ENCODE data around the gene SSTR3. TPM values are rescaled to one million over a fixed set of nuclear protein-coding genes. Genes with fewer than 3 reads are reported as not detected.

SSTR3 gene
- total and polyA plus RNA-seq, 8 donors, result 0.32 to 8.7 (median 1.3) TPM

DNA sequence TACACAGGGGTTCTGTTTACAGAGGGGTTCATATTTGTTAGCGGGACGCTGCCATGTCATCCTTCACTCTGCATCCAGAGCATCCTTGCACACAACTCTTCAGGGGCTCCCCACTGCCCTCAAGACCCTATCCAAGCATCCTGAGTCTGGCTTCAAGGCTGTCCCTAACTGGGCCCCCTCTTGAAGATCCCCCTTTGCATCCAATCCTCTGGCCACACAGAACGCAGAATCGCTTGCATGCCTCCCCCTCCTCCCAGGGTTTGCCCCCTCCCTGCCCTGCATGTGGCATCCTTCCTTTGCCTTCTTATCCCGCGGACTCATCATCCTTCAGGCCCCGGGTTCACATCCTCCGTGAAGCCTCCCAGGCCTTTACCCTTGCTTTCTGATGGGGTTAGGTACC is 42.9 kb downstream of the SSTR3 start:
- no peak for FAIRE-seq

GRCh38 chr22:37167981-37168647 is 44.2 kb downstream of the SSTR3 start:
- no peak for FAIRE-seq
- no peak overlapping the region for H3K27ac ChIP-seq
- intact Hi-C loops (cut with DNase I), result loop anchor here in 1 of 3 donors (5.0 kb wide), 1 partner anchor 34 kb away; no protein-coding TSS in a partner anchor
- H3K4me3 ChIP-seq, result no peak overlapping the region
- H3K9me3 ChIP-seq, result no peaks in the 10 kb centered on the region
- WGBS, 2 donors, result 51 to 58% methylated on average over 8 of the region's 8 CpGs
- no peak for TF ChIP-seq CTCF (IDR thresholded peaks at IDR 0.05)
- peak in 1 of 6 donors; percentile 27 for DNase-seq
- no peaks in the 10 kb centered on the region for H3K36me3 ChIP-seq
- ATAC-seq, result no peak
- H3K27me3 ChIP-seq, result no peaks in the 10 kb centered on the region
- no peaks in the 10 kb centered on the region for H3K4me1 ChIP-seq

More for the DNA sequence above, 42.9 kb downstream of the SSTR3 start:
- TF ChIP-seq CTCF (IDR thresholded peaks at IDR 0.05), result no peak
- Histone ChIP-seq H3K4me1 (no peaks in the 10 kb centered on the region), H3K27me3 (no peaks in the 10 kb centered on the region), H3K9me3 (no peaks in the 10 kb centered on the region), H3K36me3 (no peaks in the 10 kb centered on the region), H3K27ac (no peak overlapping the region), H3K4me3 (no peak overlapping the region)
- 68 to 72% methylated on average over 8 of the region's 8 CpGs for WGBS, 2 donors
- peak in 1 of 6 donors; percentile 17 for DNase-seq
- intact Hi-C loops (cut with DNase I), result loop anchor here in 1 of 3 donors (5.0 kb wide), 1 partner anchor 33 kb away; no protein-coding TSS in a partner anchor
- no peak for ATAC-seq

GRCh38 chr22:37167176-37167980 is 44.9 kb downstream of the SSTR3 start:
- Histone ChIP-seq H3K4me3 (no peak overlapping the region), H3K36me3 (no peaks in the 10 kb centered on the region), H3K9me3 (no peaks in the 10 kb centered on the region), H3K27me3 (no peaks in the 10 kb centered on the region), H3K4me1 (no peaks in the 10 kb centered on the region), H3K27ac (no peak overlapping the region)
- ATAC-seq, result no peak
- FAIRE-seq, result no peak
- TF ChIP-seq CTCF (IDR thresholded peaks at IDR 0.05), result no peak
- intact Hi-C loops (cut with DNase I), result loop anchor here in 1 of 3 donors (5.0 kb wide), 1 partner anchor 35 kb away; no protein-coding TSS in a partner anchor
- peak in 2 of 6 donors; percentile 41 to 53 for DNase-seq
- 60% methylated on average over 17 of the region's 17 CpGs for WGBS, 2 donors

DNA sequence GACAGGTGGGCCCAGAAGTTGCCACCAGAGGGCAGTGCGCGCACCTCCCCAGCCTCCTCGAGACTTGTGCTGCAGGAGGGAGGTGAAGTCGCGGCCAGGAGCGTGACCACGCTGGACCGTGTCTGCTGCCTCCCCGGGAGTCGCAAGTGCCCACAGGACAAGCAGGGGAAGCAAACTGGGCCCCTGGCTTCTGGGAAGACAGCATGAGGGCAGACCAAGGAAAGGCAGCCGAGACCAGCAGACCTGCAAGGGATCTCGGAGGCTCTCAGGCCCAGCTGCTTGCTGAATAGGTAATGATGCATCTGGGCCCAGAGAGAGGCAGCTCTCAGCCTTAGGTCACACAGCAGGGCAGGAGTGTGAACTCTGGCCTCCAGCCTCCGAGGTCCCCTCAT is 45.6 kb downstream of the SSTR3 start:
- DNase-seq, result peak; percentile 64 to 93 (median 81)
- FAIRE-seq, result no peak
- no peaks in the 10 kb centered on the region for H3K9me3 ChIP-seq
- no peak overlapping the region for H3K4me3 ChIP-seq
- H3K27ac ChIP-seq, result no peak overlapping the region
- intact Hi-C loops (cut with DNase I), result loop anchor here in 1 of 3 donors (5.0 kb wide), 1 partner anchor 36 kb away; no protein-coding TSS in a partner anchor
- peak; percentile 85 to 92 (median 92) for TF ChIP-seq CTCF (IDR thresholded peaks at IDR 0.05)
- ATAC-seq, result peak; percentile 86 to 99 (median 97)
- 13 to 14% methylated on average over 13 of the region's 13 CpGs for whole genome bisulfite sequencing, 2 donors
- no peaks in the 10 kb centered on the region for H3K4me1 ChIP-seq
- no peaks in the 10 kb centered on the region for H3K27me3 ChIP-seq
- H3K36me3 ChIP-seq, result no peaks in the 10 kb centered on the region
